Astrocyte (in vitro differentiated cells and primary cell): ENCODE measurements around the gene WDR20.

Source experiments
- EZH2 ChIP-seq: IDR thresholded peaks from 2 replicates; pipeline ENCODE4 v1.6.1; 2012; ENCODE audit warnings: mild to moderate bottlenecking, low read length, inconsistent platforms; ENCODE audit not compliant: insufficient read depth
- TF ChIP-seq, protein P1 (sequence below): IDR thresholded peaks from 2 replicates; pipeline ENCODE4 v1.5.1; 2011; ENCODE audit warnings: low read depth, mild to moderate bottlenecking, inconsistent platforms, low read length, moderate library complexity; ENCODE audit not compliant: insufficient read depth

DNA sequence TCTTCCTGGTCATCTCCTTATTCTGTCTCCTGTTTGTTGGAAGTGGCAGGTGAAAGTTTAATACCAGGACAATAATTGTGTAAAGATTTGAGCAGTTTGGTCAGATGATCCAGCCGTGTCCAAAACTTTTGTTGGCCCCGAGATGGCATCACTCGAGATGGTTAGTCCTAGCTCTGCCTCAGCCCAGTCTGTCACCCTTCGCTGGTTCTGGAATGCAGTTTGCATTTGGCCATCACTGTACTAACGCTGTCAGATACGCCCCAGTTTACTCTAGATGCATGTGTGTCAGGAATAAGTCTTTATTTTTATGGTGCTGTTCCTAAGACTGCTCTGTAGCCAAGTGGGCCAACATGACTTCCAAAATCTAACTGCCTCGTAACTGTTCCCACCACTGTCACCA, 85.7 kb downstream of the WDR20 start:
- TF ChIP-seq, protein P1, sequence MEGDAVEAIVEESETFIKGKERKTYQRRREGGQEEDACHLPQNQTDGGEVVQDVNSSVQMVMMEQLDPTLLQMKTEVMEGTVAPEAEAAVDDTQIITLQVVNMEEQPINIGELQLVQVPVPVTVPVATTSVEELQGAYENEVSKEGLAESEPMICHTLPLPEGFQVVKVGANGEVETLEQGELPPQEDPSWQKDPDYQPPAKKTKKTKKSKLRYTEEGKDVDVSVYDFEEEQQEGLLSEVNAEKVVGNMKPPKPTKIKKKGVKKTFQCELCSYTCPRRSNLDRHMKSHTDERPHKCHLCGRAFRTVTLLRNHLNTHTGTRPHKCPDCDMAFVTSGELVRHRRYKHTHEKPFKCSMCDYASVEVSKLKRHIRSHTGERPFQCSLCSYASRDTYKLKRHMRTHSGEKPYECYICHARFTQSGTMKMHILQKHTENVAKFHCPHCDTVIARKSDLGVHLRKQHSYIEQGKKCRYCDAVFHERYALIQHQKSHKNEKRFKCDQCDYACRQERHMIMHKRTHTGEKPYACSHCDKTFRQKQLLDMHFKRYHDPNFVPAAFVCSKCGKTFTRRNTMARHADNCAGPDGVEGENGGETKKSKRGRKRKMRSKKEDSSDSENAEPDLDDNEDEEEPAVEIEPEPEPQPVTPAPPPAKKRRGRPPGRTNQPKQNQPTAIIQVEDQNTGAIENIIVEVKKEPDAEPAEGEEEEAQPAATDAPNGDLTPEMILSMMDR = no peak
- no peak for TF ChIP-seq EZH2
